K562 (cell line): ENCODE data around the gene B3GAT1. TPM values are rescaled to one million over a fixed set of nuclear protein-coding genes. Genes with fewer than 3 reads are reported as not detected.

Source experiments
- ATAC-seq: fragments of 200-7000 bp; cut with Tn5 transposase; 3 replicates; pipeline ENCODE4 v1.9.1; 2020; ENCODE audit warnings: moderate library complexity
- BruUV-seq: library from RNA; stranded (reverse); fragments of 400-500 nt; replicated peaks from 2 replicates; lab custom pipeline; 2021; lab: Mats Ljungman, UMichigan
- CTCF ChIA-PET: fragments of 300-600 bp; formaldehyde crosslinking; extraction: SDS; loops from one replicate; lab custom pipeline; 2021; ENCODE audit warnings: low intra/inter-chr PET ratio; lab: Yijun Ruan, JAX
- POLR2A ChIA-PET: fragments of 300-600, 350-650 bp; sonication (Branson Sonifier 250); formaldehyde crosslinking; extraction: SDS; loops from one replicate; lab custom pipeline; 2021; ENCODE audit warnings: antibody characterized with exemption, inconsistent platforms; lab: Yijun Ruan, JAX
- DNase-seq, 4 experiments: peaks; one replicate each; pipeline versions ENCODE4 v3.0.0 to v3.0.0-alpha.2; 2011 to 2018; ENCODE audit warnings: low spot score in 3 of 4, mixed read lengths in 3 of 4; ENCODE audit errors: extremely low read depth in 1 of 4
- FAIRE-seq: peaks from 2 replicates; lab custom pipeline; 2011; peaks lifted over from hg19 to GRCh38; lab: Jason Lieb, UNC
- H2AFZ ChIP-seq: 2 replicates; pipeline ENCODE4 v1.6.0; 2011; ENCODE audit warnings: low read depth, low read length, control low read depth, inconsistent platforms
- H3K27ac ChIP-seq: fragments of 200-600 bp; 3 replicates; pipeline ENCODE4 v1.8.0; 2011; ENCODE audit warnings: low read depth, mild to moderate bottlenecking, control low read depth, inconsistent platforms, low read length, moderate library complexity, mixed read lengths; ENCODE audit errors: extremely low read depth
- H3K27me3 ChIP-seq, 2 experiments: fragments of 300-600 bp in 1 of 2; 2 replicates in 1 of 2; 3 replicates in 1 of 2; pipeline versions ENCODE4 v1.6.0 to v1.8.0; 2011; ENCODE audit warnings: inconsistent platforms in 2 of 2, low read length in 2 of 2, mild to moderate bottlenecking in 1 of 2, mixed read lengths in 1 of 2, moderate library complexity in 1 of 2; ENCODE audit not compliant: control insufficient read depth in 2 of 2, insufficient read depth in 2 of 2
- H3K36me3 ChIP-seq: fragments of 300-600 bp; 3 replicates; pipeline ENCODE4 v1.8.0; 2011; ENCODE audit warnings: mild to moderate bottlenecking, low read length, inconsistent platforms; ENCODE audit not compliant: control insufficient read depth, insufficient read depth
- H3K4me1 ChIP-seq, 2 experiments: fragments of 200-600 bp in 1 of 2; replicated peaks in 1 of 2; 2 replicates in 1 of 2; 3 replicates in 1 of 2; pipeline versions ENCODE4 v1.5.1 to v1.8.0; 2011; ENCODE audit warnings: inconsistent platforms in 2 of 2, low read length in 2 of 2, mild to moderate bottlenecking in 1 of 2, mixed read lengths in 1 of 2, moderate library complexity in 1 of 2; ENCODE audit not compliant: control insufficient read depth in 2 of 2, insufficient read depth in 2 of 2
- H3K4me2 ChIP-seq: 2 replicates; pipeline ENCODE4 v1.6.1; 2011; ENCODE audit warnings: low read length, control low read depth, inconsistent platforms, mixed read lengths; ENCODE audit not compliant: insufficient read depth
- H3K4me3 ChIP-seq: fragments of 200-600 bp; sonication (generic), shearing (Covaris generic); 2 replicates; pipeline ENCODE4 v1.5.1; 2016; ENCODE audit warnings: control low read depth, inconsistent platforms
- H3K79me2 ChIP-seq: fragments of 200-600 bp; 3 replicates; pipeline ENCODE4 v1.8.0; 2011; ENCODE audit warnings: low read length, inconsistent platforms; ENCODE audit not compliant: control insufficient read depth, insufficient read depth
- H3K9ac ChIP-seq, 2 experiments: 2 replicates each; pipeline versions ENCODE4 v1.6.0 to v1.6.1; 2011; ENCODE audit warnings: low read depth in 2 of 2, low read length in 2 of 2, control low read depth in 1 of 2, inconsistent platforms in 1 of 2, mild to moderate bottlenecking in 1 of 2, mixed read lengths in 1 of 2; ENCODE audit not compliant: insufficient read depth in 1 of 2
- H3K9me1 ChIP-seq: one replicate; pipeline ENCODE4 v1.6.0; 2011; ENCODE audit warnings: inconsistent platforms, mild to moderate bottlenecking, low read length, moderate library complexity; ENCODE audit not compliant: control insufficient read depth, insufficient read depth
- H3K9me3 ChIP-seq: replicated peaks from 2 replicates; pipeline ENCODE4 v1.5.1; 2011; ENCODE audit warnings: low read depth, low read length, inconsistent platforms; ENCODE audit not compliant: control insufficient read depth, insufficient read depth
- H4K20me1 ChIP-seq: replicated peaks from 2 replicates; pipeline ENCODE4 v1.6.1; 2011; ENCODE audit warnings: low read length, inconsistent platforms, mixed read lengths; ENCODE audit not compliant: control insufficient read depth, insufficient read depth
- KAT2B ChIP-seq: IDR thresholded peaks from one replicate; pipeline ENCODE4 v1.6.1; 2012; ENCODE audit warnings: low read depth, mild to moderate bottlenecking, control low read depth, inconsistent platforms, low read length, moderate library complexity
- MAX ChIP-seq: sonication (generic); formaldehyde crosslinking; IDR thresholded peaks from 2 replicates; pipeline ENCODE4 v1.9.0; 2022; ENCODE audit warnings: mild to moderate bottlenecking, missing genetic modification reagents
- RFX1 ChIP-seq: fragments of 450-650 bp; IDR thresholded peaks from 2 replicates; pipeline ENCODE4 v1.6.1; 2016; ENCODE audit warnings: mild to moderate bottlenecking, moderate library complexity
- SAP30 ChIP-seq: fragments of 200-600 bp; sonication (generic); IDR thresholded peaks from 2 replicates; pipeline ENCODE4 v1.6.1; 2012; ENCODE audit warnings: borderline replicate concordance, low read depth, mild to moderate bottlenecking, moderate library complexity, low read length, control low read depth, inconsistent platforms; ENCODE audit not compliant: insufficient read depth, poor library complexity, severe bottlenecking
- TEAD2 ChIP-seq: fragments of 450-650 bp; IDR thresholded peaks from 2 replicates; pipeline ENCODE4 v1.6.1; 2016; ENCODE audit warnings: missing genetic modification characterization, control low read depth, missing compliant biosample characterization
- THRA ChIP-seq: fragments of 450-650 bp; IDR thresholded peaks from 2 replicates; pipeline ENCODE4 v1.6.1; 2017; ENCODE audit warnings: mild to moderate bottlenecking, moderate library complexity
- ZBTB7A ChIP-seq: IDR thresholded peaks from 2 replicates; pipeline ENCODE4 v1.6.1; 2011; ENCODE audit warnings: low read depth, mild to moderate bottlenecking, low read length, moderate library complexity, borderline replicate concordance; ENCODE audit not compliant: control insufficient read depth
- ZNF280B ChIP-seq: fragments of 250-450 bp; sonication (Bioruptor Pico); IDR thresholded peaks from 2 replicates; pipeline ENCODE4 v1.5.1; 2021; ENCODE audit warnings: mild to moderate bottlenecking
- WGBS: fragments of 100-300 bp; shearing (Covaris generic); methylation state at CpG from one replicate; pipeline ENCODE4 v1.1.6; 2016; ENCODE audit warnings: low coverage, mixed read lengths; ENCODE audit not compliant: insufficient coverage; ENCODE audit errors: missing lambda C conversion rate; 5-methylcytosine and 5-hydroxymethylcytosine counted together
- in situ Hi-C: fragments of 300-500 bp; cut with MboI; formaldehyde crosslinking; loops from 4 replicates; pipeline ENCODE4 v1.15.0; 2018; ENCODE audit warnings: inconsistent platforms, mixed read lengths
- intact Hi-C: fragments of 100-400 bp; cut with micrococcal nuclease; formaldehyde crosslinking; loops from 2 replicates; pipeline ENCODE4 v1.14.2; 2022
- polyA plus RNA-seq, 8 experiments: library from polyadenylated mRNA; depleted of rRNA in 4 of 8; stranded (reverse) in 5 of 8; unstranded in 3 of 8; fragments of >200 nt; fragmentation: Nextera tagmentation in 2 of 8; fragmentation: Illumina TruSeq in 1 of 8; extraction: Ambion mirVana in 2 of 8; extraction: Trizol in 1 of 8; gene quantifications; 2 replicates each; pipeline versions ENCODE4 v1.2.1 to v1.2.3, GENCODE V29; 2011 to 2014; ENCODE audit warnings: inconsistent platforms in 1 of 8, missing spikeins in 1 of 8
- total RNA-seq, 7 experiments: library from RNA; depleted of rRNA in 6 of 7; stranded (reverse); fragments of >200 nt in 6 of 7; fragmentation: Illumina TruSeq in 2 of 7; extraction: Trizol in 2 of 7; gene quantifications; 2 replicates each; pipeline versions ENCODE4 v1.2.1 to v1.2.3, GENCODE V29; 2011 to 2021; ENCODE audit warnings: low replicate concordance in 1 of 7

Gene B3GAT1
- total and polyA plus RNA-seq, 9 of the 15 experiments (the other 6 are each of a cell fraction or from before 2014, with no cell fraction given), result 0.01 to 0.53 (median 0.14) TPM; not detected in 1

- no peak for TF ChIP-seq KAT2B
- TF ChIP-seq THRA, result no peak
- TF ChIP-seq RFX1, result no peak
- no peak for TF ChIP-seq MAX
- TF ChIP-seq TEAD2 (tag), result no peak
- no peak for TF ChIP-seq SAP30
- no peak for TF ChIP-seq ZNF280B (CRISPR knock-in tag)
- TF ChIP-seq ZBTB7A, result no peak
- TF ChIP-seq, all 486 proteins: peak for 0
- H3K4me1 ChIP-seq, result no peaks in the 10 kb centered on the region
- ChIA-PET POLR2A (no interaction called here), CTCF (no interaction called here)
- DNase-seq, result no peak
- intact Hi-C loops, result no loop called here
- no peaks in the 10 kb centered on the region for H3K79me2 ChIP-seq
- no peak overlapping the region for H3K27ac ChIP-seq
- H2AFZ ChIP-seq, result no peak overlapping the region
- BruUV-seq, result no TSS peak
- in situ Hi-C loops, result no loop called here
- no peak for FAIRE-seq
- no peak overlapping the region for H3K4me2 ChIP-seq
- H3K27me3 ChIP-seq, result peaks cover 21 to 55% of the 10 kb centered on the region in 2 experiments; a peak in 4 of 5 replicates
- H3K9me3 ChIP-seq, result no peaks in the 10 kb centered on the region
- no peak for ATAC-seq
- no peaks in the 10 kb centered on the region for H4K20me1 ChIP-seq
- no peaks in the 10 kb centered on the region for H3K9me1 ChIP-seq
- no peaks in the 10 kb centered on the region for H3K36me3 ChIP-seq
- 2% methylated on average over 10 of the region's 10 CpGs for WGBS
- no peak overlapping the region for H3K4me3 ChIP-seq
- no peak overlapping the region for H3K9ac ChIP-seq
Observed at GRCh38 chr11:134429106-134429505, 17.1 kb upstream of the B3GAT1 start.
